Measurements from ENCODE around the gene LCE6A.

Gene LCE6A, protein sequence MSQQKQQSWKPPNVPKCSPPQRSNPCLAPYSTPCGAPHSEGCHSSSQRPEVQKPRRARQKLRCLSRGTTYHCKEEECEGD

DNA sequence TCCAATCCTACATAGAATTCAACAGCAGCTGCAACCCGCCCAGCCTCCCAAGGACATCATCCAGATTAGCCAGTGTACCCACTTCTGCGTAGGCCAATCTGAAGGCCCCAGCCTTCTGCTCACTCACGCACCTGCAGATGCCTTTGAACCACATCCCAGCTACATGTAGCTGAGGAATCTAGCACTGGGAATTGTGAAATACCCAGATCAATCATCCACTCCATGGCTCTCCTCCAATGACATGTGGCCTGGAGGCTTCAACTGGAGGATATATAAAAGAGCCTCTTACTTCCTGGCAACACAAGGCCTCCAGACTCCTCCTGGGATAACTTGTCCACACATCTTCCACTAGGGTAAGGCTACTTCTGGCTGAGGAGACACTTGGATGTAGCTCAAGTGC lies at the start of gene LCE6A:
Gene LCE6A, plus strand, starts transcription at position 301 of the 400 bp plus-strand sequence. CDS start 665 bp downstream, outside the sequence.
- TF ChIP-seq BHLHE40 (IDR thresholded peaks at IDR 0.05; ENCODE audit: borderline replicate concordance): no peak
- no peak for TF ChIP-seq SP1 (IDR thresholded peaks at IDR 0.05)
- TF ChIP-seq ARNT (IDR thresholded peaks at IDR 0.05): no peak
- no peak for TF ChIP-seq ELF4 (IDR thresholded peaks at IDR 0.05)
- no peak for TF ChIP-seq TARDBP (IDR thresholded peaks at IDR 0.05)
- no peak for TF ChIP-seq SUZ12 (IDR thresholded peaks at IDR 0.05)
- TF ChIP-seq ZNF384 (IDR thresholded peaks at IDR 0.05): no peak
- TF ChIP-seq FOXA1 (IDR thresholded peaks at IDR 0.05): no peak
- TF ChIP-seq NFRKB (IDR thresholded peaks at IDR 0.05): no peak
- TF ChIP-seq HDGF (IDR thresholded peaks at IDR 0.05; ENCODE audit: borderline replicate concordance): no peak
- TF ChIP-seq, protein P1, sequence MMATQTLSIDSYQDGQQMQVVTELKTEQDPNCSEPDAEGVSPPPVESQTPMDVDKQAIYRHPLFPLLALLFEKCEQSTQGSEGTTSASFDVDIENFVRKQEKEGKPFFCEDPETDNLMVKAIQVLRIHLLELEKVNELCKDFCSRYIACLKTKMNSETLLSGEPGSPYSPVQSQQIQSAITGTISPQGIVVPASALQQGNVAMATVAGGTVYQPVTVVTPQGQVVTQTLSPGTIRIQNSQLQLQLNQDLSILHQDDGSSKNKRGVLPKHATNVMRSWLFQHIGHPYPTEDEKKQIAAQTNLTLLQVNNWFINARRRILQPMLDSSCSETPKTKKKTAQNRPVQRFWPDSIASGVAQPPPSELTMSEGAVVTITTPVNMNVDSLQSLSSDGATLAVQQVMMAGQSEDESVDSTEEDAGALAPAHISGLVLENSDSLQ (IDR thresholded peaks at IDR 0.05): no peak
- TF ChIP-seq CTBP1 (IDR thresholded peaks at IDR 0.05; ENCODE audit: borderline replicate concordance): no peak
- no peak for TF ChIP-seq LEF1 (IDR thresholded peaks at IDR 0.05; ENCODE audit: borderline replicate concordance)
- ChIA-PET CTCF (no interaction called here), POLR2A (no interaction called here)
- DNase-seq (ENCODE audit: extremely low spot score): no peak

DNA sequence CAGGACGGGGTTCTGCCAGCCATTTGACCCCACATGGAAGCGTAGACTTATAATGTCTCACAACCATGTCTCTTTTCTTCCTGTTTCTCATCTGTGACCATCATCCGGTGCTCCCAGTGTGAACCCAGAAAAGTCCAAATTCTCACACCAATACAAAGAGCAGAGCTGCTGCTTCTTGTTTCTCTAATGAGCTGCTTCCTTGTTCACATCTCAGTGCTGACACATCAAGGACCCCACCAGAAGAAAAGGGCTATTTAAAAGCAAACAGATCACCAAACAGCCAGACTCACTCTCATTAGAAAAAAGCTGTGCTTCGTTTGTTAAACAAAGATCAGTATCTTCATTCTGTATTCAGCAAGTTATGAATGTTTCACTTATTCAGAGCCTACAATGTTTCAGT lies 47.0 kb upstream of the LCE6A start:
- TF ChIP-seq FOXA1 (IDR thresholded peaks at IDR 0.05) (no peak), TARDBP (IDR thresholded peaks at IDR 0.05) (no peak), ELF4 (IDR thresholded peaks at IDR 0.05) (no peak), L3MBTL2 (conservative IDR thresholded peaks at IDR 0.05) (no peak), FOXM1 (IDR thresholded peaks at IDR 0.05; ENCODE audit: borderline replicate concordance) (no peak), CTBP1 (IDR thresholded peaks at IDR 0.05; ENCODE audit: borderline replicate concordance) (no peak), ZNF384 (IDR thresholded peaks at IDR 0.05) (no peak), LEF1 (IDR thresholded peaks at IDR 0.05; ENCODE audit: borderline replicate concordance) (no peak), HDGF (IDR thresholded peaks at IDR 0.05; ENCODE audit: borderline replicate concordance) (no peak), BHLHE40 (IDR thresholded peaks at IDR 0.05; ENCODE audit: borderline replicate concordance) (no peak), NFRKB (IDR thresholded peaks at IDR 0.05) (no peak), SP1 (IDR thresholded peaks at IDR 0.05) (no peak), ARNT (IDR thresholded peaks at IDR 0.05) (no peak), SUZ12 (IDR thresholded peaks at IDR 0.05) (no peak), FOXK2 (IDR thresholded peaks at IDR 0.05) (no peak)
- TF ChIP-seq, protein P1 (IDR thresholded peaks at IDR 0.05): no peak
- no peak for DNase-seq (ENCODE audit: extremely low spot score)
- ChIA-PET CTCF (no interaction called here), POLR2A (no interaction called here)

DNA sequence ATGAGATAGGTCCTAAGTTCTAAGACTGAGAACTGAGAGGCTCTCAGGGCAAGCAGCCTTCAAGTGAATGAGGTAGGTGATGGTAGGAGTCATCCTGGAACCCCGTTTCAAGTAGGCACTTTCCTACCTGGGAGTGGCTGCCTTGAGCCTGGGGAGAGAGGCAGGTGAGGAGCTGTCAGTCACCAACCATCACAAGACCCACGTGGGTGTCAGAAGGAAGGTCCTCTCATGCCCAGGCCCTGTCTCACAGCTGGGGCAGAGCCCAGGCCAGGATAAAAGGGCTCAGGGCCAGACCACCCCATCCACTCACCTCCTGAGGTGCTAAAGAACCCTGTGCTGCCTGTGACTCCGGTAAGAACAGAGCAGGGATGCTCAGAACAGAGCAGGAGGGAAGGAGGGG lies 46.2 kb upstream of the LCE6A start, which contains the start of gene LCE1D:
Gene LCE1D, plus strand, starts transcription at position 301 of the 400 bp plus-strand sequence. CDS start 1,074 bp downstream, outside the sequence.
- ChIA-PET POLR2A (no interaction called here), CTCF (no interaction called here)
- DNase-seq (ENCODE audit: extremely low spot score): no peak

DNA sequence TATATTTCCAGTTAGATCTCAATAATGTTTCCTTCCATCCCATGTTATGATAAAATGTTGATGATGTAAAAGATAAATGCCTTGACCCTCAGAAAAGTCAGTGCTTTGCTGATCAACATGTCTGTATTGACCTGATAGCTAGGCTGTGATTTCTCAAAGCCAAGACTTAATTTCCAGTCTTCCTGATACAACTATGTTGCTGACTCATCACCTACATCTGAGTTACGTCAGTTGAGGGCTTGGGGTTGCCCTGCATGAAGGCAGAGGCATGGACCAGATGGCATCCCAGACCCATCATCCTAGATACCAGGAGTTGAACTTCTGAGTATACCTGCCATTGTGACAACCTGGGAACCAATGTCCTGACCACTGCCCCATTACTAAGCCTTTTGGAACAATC lies 41.3 kb upstream of the LCE6A start:
- ChIA-PET CTCF (no interaction called here), POLR2A (no interaction called here)
- no peak for DNase-seq (ENCODE audit: extremely low spot score)
- TF ChIP-seq TARDBP (IDR thresholded peaks at IDR 0.05): no peak
- no peak for TF ChIP-seq NFRKB (IDR thresholded peaks at IDR 0.05)
- no peak for TF ChIP-seq SP1 (IDR thresholded peaks at IDR 0.05)
- TF ChIP-seq HDGF (IDR thresholded peaks at IDR 0.05; ENCODE audit: borderline replicate concordance): no peak
- TF ChIP-seq FOXA1 (IDR thresholded peaks at IDR 0.05): no peak
- no peak for TF ChIP-seq BHLHE40 (IDR thresholded peaks at IDR 0.05; ENCODE audit: borderline replicate concordance)
- TF ChIP-seq, protein P1 (IDR thresholded peaks at IDR 0.05): no peak
- TF ChIP-seq FOXK2 (IDR thresholded peaks at IDR 0.05): no peak
- TF ChIP-seq CTBP1 (IDR thresholded peaks at IDR 0.05; ENCODE audit: borderline replicate concordance): no peak
- TF ChIP-seq SUZ12 (IDR thresholded peaks at IDR 0.05): no peak
- TF ChIP-seq FOXM1 (IDR thresholded peaks at IDR 0.05; ENCODE audit: borderline replicate concordance): no peak
- TF ChIP-seq LEF1 (IDR thresholded peaks at IDR 0.05; ENCODE audit: borderline replicate concordance): no peak
- TF ChIP-seq L3MBTL2 (conservative IDR thresholded peaks at IDR 0.05): no peak
- TF ChIP-seq ELF4 (IDR thresholded peaks at IDR 0.05): no peak
- no peak for TF ChIP-seq ZNF384 (IDR thresholded peaks at IDR 0.05)

More for the DNA sequence above, 46.2 kb upstream of the LCE6A start, which contains the start of gene LCE1D:
- no peak for TF ChIP-seq LEF1 (IDR thresholded peaks at IDR 0.05; ENCODE audit: borderline replicate concordance)
- TF ChIP-seq FOXM1 (IDR thresholded peaks at IDR 0.05; ENCODE audit: borderline replicate concordance): no peak
- no peak for TF ChIP-seq SUZ12 (IDR thresholded peaks at IDR 0.05)
- TF ChIP-seq ARNT (IDR thresholded peaks at IDR 0.05): no peak
- TF ChIP-seq FOXA1 (IDR thresholded peaks at IDR 0.05): no peak
- no peak for TF ChIP-seq TARDBP (IDR thresholded peaks at IDR 0.05)
- TF ChIP-seq FOXK2 (IDR thresholded peaks at IDR 0.05): no peak

DNA sequence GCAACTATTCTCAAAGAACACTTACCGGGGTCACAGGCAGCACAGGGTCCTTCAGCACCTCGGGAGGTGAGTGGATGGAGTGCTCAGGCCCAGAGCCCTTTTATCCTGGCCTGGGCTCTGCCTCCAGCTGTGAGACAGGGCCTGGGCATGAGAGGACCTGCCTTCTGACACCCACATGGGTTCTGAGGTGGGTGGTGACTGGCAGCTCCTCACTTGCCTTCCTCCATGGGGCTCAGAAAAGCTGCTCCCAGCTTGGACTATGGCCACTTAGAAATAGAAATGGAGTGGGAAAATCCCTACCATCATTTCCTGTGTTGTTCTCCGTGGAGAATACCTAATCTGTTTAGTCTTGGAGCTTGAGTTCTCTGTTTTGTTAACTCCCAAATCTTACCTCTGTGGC lies 36.1 kb upstream of the LCE6A start, which contains the start of gene LCE1C:
Gene LCE1C, minus strand, starts transcription at position 76 of the 400 bp plus-strand sequence. CDS start 1,173 bp downstream, outside the sequence.
- CTCF ChIA-PET: no interaction called here
- TF ChIP-seq LEF1 (IDR thresholded peaks at IDR 0.05; ENCODE audit: borderline replicate concordance) (no peak), FOXA1 (IDR thresholded peaks at IDR 0.05) (no peak), HDGF (IDR thresholded peaks at IDR 0.05; ENCODE audit: borderline replicate concordance) (no peak), ELF4 (IDR thresholded peaks at IDR 0.05) (no peak), TARDBP (IDR thresholded peaks at IDR 0.05) (no peak), BHLHE40 (IDR thresholded peaks at IDR 0.05; ENCODE audit: borderline replicate concordance) (no peak), NFRKB (IDR thresholded peaks at IDR 0.05) (no peak), FOXM1 (IDR thresholded peaks at IDR 0.05; ENCODE audit: borderline replicate concordance) (no peak), SP1 (IDR thresholded peaks at IDR 0.05) (no peak), ZNF384 (IDR thresholded peaks at IDR 0.05) (no peak), L3MBTL2 (conservative IDR thresholded peaks at IDR 0.05) (no peak)
- TF ChIP-seq, protein P1 (IDR thresholded peaks at IDR 0.05): no peak
- POLR2A ChIA-PET: no interaction called here
- DNase-seq (ENCODE audit: extremely low spot score): no peak

Data from HEK293T (cell line).